IMR-90 (cell line): ENCODE measurements around the gene CYS1. TPM values are rescaled to one million over a fixed set of nuclear protein-coding genes. Genes with fewer than 3 reads are reported as not detected.

Experiments used
- ATAC-seq: fragments of 200-7000 bp; cut with Tn5 transposase; 2 replicates; pipeline ENCODE4 v1.9.1; 2020; ENCODE audit warnings: low read depth, mild to moderate bottlenecking, moderate library complexity
- BruUV-seq: library from RNA; stranded (reverse); fragments of 400-500 nt; replicated peaks from 2 replicates; lab custom pipeline; 2021; lab: Mats Ljungman, UMichigan
- CTCF ChIA-PET: fragments of 300-600 bp; formaldehyde crosslinking; extraction: SDS; loops from one replicate; lab custom pipeline; 2021; ENCODE audit warnings: antibody characterized with exemption; lab: Yijun Ruan, JAX
- POLR2A ChIA-PET: fragments of 300-600 bp; sonication (Branson Sonifier 250); formaldehyde crosslinking; loops from one replicate; lab custom pipeline; 2022; ENCODE audit warnings: antibody characterized with exemption; ENCODE audit not compliant: unreplicated experiment; lab: Charles Lee
- DNase-seq: peaks from one replicate; pipeline ENCODE4 v3.0.0; 2013
- H2AFZ ChIP-seq: replicated peaks from 2 replicates; pipeline ENCODE3; 2013; ENCODE audit warnings: low read length, mild to moderate bottlenecking; ENCODE audit not compliant: poor library complexity
- H2AK5ac ChIP-seq: 2 replicates; pipeline ENCODE4 v1.6.1; 2013; ENCODE audit warnings: low read depth, low read length, inconsistent platforms
- H2AK9ac ChIP-seq: replicated peaks from 2 replicates; pipeline ENCODE3; 2013; ENCODE audit warnings: mild to moderate bottlenecking, low read depth, low read length, moderate library complexity; ENCODE audit not compliant: poor library complexity
- H2BK120ac ChIP-seq: 2 replicates; pipeline ENCODE4 v1.6.1; 2013; ENCODE audit warnings: low read depth, low read length, inconsistent platforms
- H2BK15ac ChIP-seq: 3 replicates; pipeline ENCODE4 v1.6.1; 2013; ENCODE audit warnings: low read depth, low read length, inconsistent platforms
- H2BK20ac ChIP-seq: 2 replicates; pipeline ENCODE4 v1.6.1; 2013; ENCODE audit warnings: low read depth, mild to moderate bottlenecking, inconsistent platforms, low read length, moderate library complexity
- H2BK5ac ChIP-seq: 2 replicates; pipeline ENCODE4 v1.6.1; 2013; ENCODE audit warnings: mild to moderate bottlenecking, low read depth, low read length, inconsistent platforms; ENCODE audit not compliant: poor library complexity, severe bottlenecking
- H3K14ac ChIP-seq: replicated peaks from 2 replicates; pipeline ENCODE4 v1.6.1; 2013; ENCODE audit warnings: low read depth, low read length, inconsistent platforms
- H3K18ac ChIP-seq: 2 replicates; pipeline ENCODE4 v1.6.1; 2013; ENCODE audit warnings: low read depth, low read length, control low read depth
- H3K23ac ChIP-seq: 2 replicates; pipeline ENCODE4 v1.6.1; 2013; ENCODE audit warnings: low read depth, low read length, inconsistent platforms
- H3K27ac ChIP-seq: 2 replicates; pipeline ENCODE4 v1.5.1; 2013; ENCODE audit warnings: mild to moderate bottlenecking, control low read depth, low read length; ENCODE audit not compliant: insufficient read depth
- H3K27me3 ChIP-seq: 2 replicates; pipeline ENCODE4 v1.6.1; 2013; ENCODE audit warnings: low read length; ENCODE audit not compliant: control insufficient read depth, insufficient read depth
- H3K36me3 ChIP-seq: 2 replicates; pipeline ENCODE4 v1.6.1; 2013; ENCODE audit warnings: low read length, mixed read lengths; ENCODE audit not compliant: control insufficient read depth, insufficient read depth
- H3K4ac ChIP-seq: 2 replicates; pipeline ENCODE4 v1.6.1; 2013; ENCODE audit warnings: low read depth, low read length, inconsistent platforms
- H3K4me1 ChIP-seq: 2 replicates; pipeline ENCODE4 v1.6.1; 2013; ENCODE audit warnings: low read length, mixed read lengths; ENCODE audit not compliant: control insufficient read depth, insufficient read depth
- H3K4me2 ChIP-seq: 2 replicates; pipeline ENCODE4 v1.6.1; 2013; ENCODE audit warnings: low read depth, mild to moderate bottlenecking, control low read depth, low read length, moderate library complexity
- H3K4me3 ChIP-seq: 2 replicates; pipeline ENCODE4 v1.5.1; 2013; ENCODE audit warnings: low read depth, mild to moderate bottlenecking, control low read depth, low read length, moderate library complexity; ENCODE audit not compliant: insufficient read depth
- H3K56ac ChIP-seq: 2 replicates; pipeline ENCODE4 v1.6.1; 2013; ENCODE audit warnings: low read length, inconsistent platforms; ENCODE audit not compliant: insufficient read depth; ENCODE audit errors: extremely low read depth
- H3K79me1 ChIP-seq, 2 experiments: 2 replicates each; pipeline ENCODE4 v1.6.1; 2013; ENCODE audit warnings: low read length in 2 of 2, inconsistent platforms in 1 of 2, low read depth in 1 of 2
- H3K9ac ChIP-seq: 2 replicates; pipeline ENCODE4 v1.6.1; 2013; ENCODE audit warnings: low read depth, low read length, control low read depth
- H3K9me1 ChIP-seq: 2 replicates; pipeline ENCODE4 v1.6.1; 2013; ENCODE audit warnings: low read length, inconsistent platforms; ENCODE audit not compliant: insufficient read depth
- H3K9me3 ChIP-seq: 2 replicates; pipeline ENCODE4 v1.6.1; 2013; ENCODE audit warnings: low read length; ENCODE audit not compliant: control insufficient read depth, insufficient read depth
- H4K20me1 ChIP-seq: 2 replicates; pipeline ENCODE4 v1.6.1; 2013; ENCODE audit warnings: low read length, inconsistent platforms; ENCODE audit not compliant: insufficient read depth
- H4K5ac ChIP-seq: 2 replicates; pipeline ENCODE4 v1.6.1; 2013; ENCODE audit warnings: mild to moderate bottlenecking, low read depth, low read length, control low read depth
- H4K8ac ChIP-seq, 2 experiments: 2 replicates each; pipeline ENCODE4 v1.6.1; 2013; ENCODE audit warnings: low read depth in 2 of 2, low read length in 2 of 2, control low read depth in 1 of 2, inconsistent platforms in 1 of 2
- H4K91ac ChIP-seq: 2 replicates; pipeline ENCODE4 v1.6.1; 2013; ENCODE audit warnings: low read depth, low read length, inconsistent platforms; ENCODE audit not compliant: insufficient read depth
- BHLHE40 ChIP-seq: fragments of 150-350 bp; IDR thresholded peaks from 2 replicates; pipeline ENCODE4 v1.6.1; 2016; ENCODE audit warnings: mild to moderate bottlenecking, low read depth, low read length
- CEBPB ChIP-seq: IDR thresholded peaks from 2 replicates; pipeline ENCODE4 v1.6.1; 2012; ENCODE audit warnings: low read depth, low read length, improper control_type of control experiment
- FOS ChIP-seq: fragments of 150-350 bp; IDR thresholded peaks from 2 replicates; pipeline ENCODE4 v1.6.1; 2016; ENCODE audit warnings: low read depth, low read length
- MAZ ChIP-seq: IDR thresholded peaks from 2 replicates; pipeline ENCODE4 v1.6.1; 2012; ENCODE audit warnings: low read depth, mild to moderate bottlenecking, low read length, improper control_type of control experiment, moderate library complexity, borderline replicate concordance
- MXI1 ChIP-seq: IDR thresholded peaks from 2 replicates; pipeline ENCODE4 v1.6.1; 2012; ENCODE audit warnings: low read depth, mild to moderate bottlenecking, low read length, moderate library complexity, borderline replicate concordance
- NFE2L2 ChIP-seq: fragments of 150-350 bp; IDR thresholded peaks from 2 replicates; pipeline ENCODE4 v1.6.1; 2016; ENCODE audit warnings: low read depth, mild to moderate bottlenecking, low read length
- POLR2A ChIP-seq: IDR thresholded peaks from 2 replicates; pipeline ENCODE4 v1.6.1; 2012; ENCODE audit warnings: mild to moderate bottlenecking, low read depth, low read length
- RAD21 ChIP-seq: IDR thresholded peaks from 2 replicates; pipeline ENCODE4 v1.6.1; 2012; ENCODE audit warnings: low read length, improper control_type of control experiment
- RCOR1 ChIP-seq: IDR thresholded peaks from 2 replicates; pipeline ENCODE4 v1.6.1; 2012; ENCODE audit warnings: mild to moderate bottlenecking, low read length, improper control_type of control experiment; ENCODE audit not compliant: insufficient replicate concordance
- RFX5 ChIP-seq: IDR thresholded peaks from 2 replicates; pipeline ENCODE4 v1.8.0; 2012; ENCODE audit warnings: low read depth, mild to moderate bottlenecking, low read length, moderate library complexity
- SMC3 ChIP-seq: fragments of 150-350 bp; IDR thresholded peaks from 2 replicates; pipeline ENCODE4 v1.6.1; 2016; ENCODE audit warnings: low read depth, mild to moderate bottlenecking, antibody characterized with exemption, low read length, moderate library complexity
- WGBS, 2 experiments: methylation state at CpG; one replicate each; pipeline versions ENCODE4 v1.1.5 to v1.1.7; 2013; ENCODE audit warnings: missing lambda C conversion rate in 2 of 2; ENCODE audit not compliant: insufficient read length in 1 of 2; ENCODE audit errors: extremely low coverage in 2 of 2; 5-methylcytosine and 5-hydroxymethylcytosine counted together
- dilution Hi-C: fragments of 300-500 bp; cut with HindIII; formaldehyde crosslinking; loops from one replicate; pipeline ENCODE4 v1.14.3; 2018; ENCODE audit warnings: low sequenced_read_pairs; ENCODE audit not compliant: unreplicated experiment
- in situ Hi-C: fragments of 300-500 bp; cut with MboI; formaldehyde crosslinking; loops from 3 replicates; pipeline ENCODE4 v1.14.3; 2019; ENCODE audit warnings: low sequenced_read_pairs, inconsistent platforms, mixed read lengths
- intact Hi-C: fragments of 100-400 bp; cut with micrococcal nuclease; formaldehyde crosslinking; loops from 2 replicates; pipeline ENCODE4 v1.10.0; 2022
- polyA plus RNA-seq, 3 experiments: library from polyadenylated mRNA; depleted of rRNA; stranded (reverse); fragments of >200 nt; gene quantifications; 2 replicates each; pipeline ENCODE4 v1.2.3, GENCODE V29; 2012; ENCODE audit warnings: low replicate concordance in 1 of 3
- total RNA-seq: library from RNA; depleted of rRNA; stranded (reverse); fragments of >200 nt; gene quantifications from 2 replicates; pipeline ENCODE4 v1.2.3, GENCODE V29; 2012
- TF ChIP-seq, protein P1 (sequence below): conservative IDR thresholded peaks from 2 replicates; pipeline ENCODE4 v1.5.1; 2012; ENCODE audit warnings: mild to moderate bottlenecking, low read depth, low read length, improper control_type of control experiment
- TF ChIP-seq, protein P2 (sequence below): fragments of 150-350 bp; IDR thresholded peaks from 2 replicates; pipeline ENCODE4 v1.6.1; 2017; ENCODE audit warnings: mild to moderate bottlenecking, antibody characterized with exemption, low read length, low read depth
- TF ChIP-seq, protein P3 (sequence below): fragments of 150-350 bp; IDR thresholded peaks from 2 replicates; pipeline ENCODE4 v1.6.1; 2016; ENCODE audit warnings: low read depth, mild to moderate bottlenecking, low read length, moderate library complexity, borderline replicate concordance

The CYS1 gene
- total and polyA plus RNA-seq, 2 of the 4 experiments (the other 2 are of a cell fraction): under 0.01 to 0.12 TPM

DNA sequence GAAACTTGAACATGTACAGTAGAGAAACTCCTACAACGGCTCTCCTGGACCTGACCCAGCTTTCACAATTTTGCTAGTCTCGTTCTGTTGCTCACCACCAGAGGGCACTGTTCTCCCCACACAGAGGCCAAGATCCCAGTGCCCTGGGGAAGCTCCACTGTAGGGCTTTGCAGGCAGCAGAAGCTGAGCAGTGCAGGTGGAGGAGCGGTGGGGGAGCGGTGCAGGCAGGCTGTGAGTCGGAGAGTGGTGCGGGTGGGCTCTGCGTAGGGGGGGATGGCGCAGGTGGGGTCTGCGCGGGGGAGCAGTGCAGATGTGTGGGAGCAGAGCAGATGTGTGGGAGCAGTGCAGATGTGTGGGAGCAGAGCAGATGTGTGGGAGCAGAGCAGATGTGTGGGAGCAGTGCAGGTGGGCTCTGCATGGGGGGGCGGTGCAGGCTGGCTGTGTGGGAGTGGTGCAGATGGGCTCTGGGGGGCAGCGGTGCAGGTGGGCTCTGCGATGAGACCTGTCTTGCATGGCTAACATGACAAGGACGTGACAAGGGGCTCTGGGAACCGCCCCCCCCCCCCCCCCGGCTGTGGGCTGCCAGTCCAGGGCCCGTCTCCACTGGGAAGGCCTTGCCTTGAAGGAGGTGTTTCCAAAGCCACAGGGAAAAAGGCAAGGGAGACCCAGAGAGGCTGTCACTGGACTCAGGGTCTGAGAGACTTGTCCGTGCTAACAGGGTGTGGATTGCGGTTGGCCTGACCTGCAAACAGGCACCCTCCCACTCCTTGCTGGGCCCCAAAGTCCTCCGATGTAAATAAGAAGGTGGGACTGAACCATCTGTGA, 7.3 kb downstream of the CYS1 start:
- peaks cover 3% of the 10 kb centered on the region; the same call in 1 of the 2 replicates for H4K20me1 ChIP-seq
- no peak overlapping the region for H3K23ac ChIP-seq
- intact Hi-C loops (loop anchor here (1.0 to 10.0 kb wide), 6 partner anchors 24 to 596 kb away; no protein-coding TSS in a partner anchor), dilution Hi-C loops (no loop called here), in situ Hi-C loops (loop anchor here (10.0 kb wide), 1 partner anchor 592 kb away; no protein-coding TSS in a partner anchor)
- H3K4me1 ChIP-seq: no peaks in the 10 kb centered on the region
- no peaks in the 10 kb centered on the region for H3K79me1 ChIP-seq
- H3K9ac ChIP-seq: no peak overlapping the region
- no peaks in the 10 kb centered on the region for H3K9me3 ChIP-seq
- no peaks in the 10 kb centered on the region for H3K9me1 ChIP-seq
- H3K18ac ChIP-seq: no peak overlapping the region
- H3K56ac ChIP-seq: no peak overlapping the region
- BruUV-seq: no TSS peak
- no peak overlapping the region for H3K4ac ChIP-seq
- no peak overlapping the region for H2BK5ac ChIP-seq
- peak; percentile 99 for ATAC-seq
- no peak overlapping the region for H3K4me3 ChIP-seq
- H4K91ac ChIP-seq: no peak overlapping the region
- H2AK9ac ChIP-seq: no peak overlapping the region
- H2AK5ac ChIP-seq: no peak overlapping the region
- DNase-seq: peak; percentile 84
- CTCF ChIA-PET: interaction anchor here (0.5 to 3.1 kb wide), 21 partner anchors 9 to 432 kb away, joined by 3 to 29 read pairs (median 3); no protein-coding TSS in a partner anchor
- POLR2A ChIA-PET: no interaction called here
- H4K5ac ChIP-seq: no peak overlapping the region
- H3K36me3 ChIP-seq: no peaks in the 10 kb centered on the region
- H4K8ac ChIP-seq: no peak overlapping the region
- no peak overlapping the region for H2BK120ac ChIP-seq
- H3K14ac ChIP-seq: no peak overlapping the region
- H3K27me3 ChIP-seq: peaks cover 35% of the 10 kb centered on the region
- no peak overlapping the region for H2BK15ac ChIP-seq
- H3K4me2 ChIP-seq: no peak overlapping the region
- no peak overlapping the region for H3K27ac ChIP-seq
- H2BK20ac ChIP-seq: no peak overlapping the region
- WGBS, 2 experiments: no CpG with 5 or more reads among the region's 20 CpGs
- peak overlapping the region; percentile 68 for H2AFZ ChIP-seq
- TF ChIP-seq MAZ (no peak), CEBPB (peak; percentile 35; the same call in 1 of the 2 replicates), RFX5 (no peak), NFE2L2 (no peak), MXI1 (no peak), SMC3 (peak; percentile 97), FOS (no peak), POLR2A (no peak), RCOR1 (no peak), RAD21 (peak; percentile 87), BHLHE40 (no peak)
- TF ChIP-seq, protein P1, sequence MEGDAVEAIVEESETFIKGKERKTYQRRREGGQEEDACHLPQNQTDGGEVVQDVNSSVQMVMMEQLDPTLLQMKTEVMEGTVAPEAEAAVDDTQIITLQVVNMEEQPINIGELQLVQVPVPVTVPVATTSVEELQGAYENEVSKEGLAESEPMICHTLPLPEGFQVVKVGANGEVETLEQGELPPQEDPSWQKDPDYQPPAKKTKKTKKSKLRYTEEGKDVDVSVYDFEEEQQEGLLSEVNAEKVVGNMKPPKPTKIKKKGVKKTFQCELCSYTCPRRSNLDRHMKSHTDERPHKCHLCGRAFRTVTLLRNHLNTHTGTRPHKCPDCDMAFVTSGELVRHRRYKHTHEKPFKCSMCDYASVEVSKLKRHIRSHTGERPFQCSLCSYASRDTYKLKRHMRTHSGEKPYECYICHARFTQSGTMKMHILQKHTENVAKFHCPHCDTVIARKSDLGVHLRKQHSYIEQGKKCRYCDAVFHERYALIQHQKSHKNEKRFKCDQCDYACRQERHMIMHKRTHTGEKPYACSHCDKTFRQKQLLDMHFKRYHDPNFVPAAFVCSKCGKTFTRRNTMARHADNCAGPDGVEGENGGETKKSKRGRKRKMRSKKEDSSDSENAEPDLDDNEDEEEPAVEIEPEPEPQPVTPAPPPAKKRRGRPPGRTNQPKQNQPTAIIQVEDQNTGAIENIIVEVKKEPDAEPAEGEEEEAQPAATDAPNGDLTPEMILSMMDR: peak; percentile 94
- TF ChIP-seq, protein P2, sequence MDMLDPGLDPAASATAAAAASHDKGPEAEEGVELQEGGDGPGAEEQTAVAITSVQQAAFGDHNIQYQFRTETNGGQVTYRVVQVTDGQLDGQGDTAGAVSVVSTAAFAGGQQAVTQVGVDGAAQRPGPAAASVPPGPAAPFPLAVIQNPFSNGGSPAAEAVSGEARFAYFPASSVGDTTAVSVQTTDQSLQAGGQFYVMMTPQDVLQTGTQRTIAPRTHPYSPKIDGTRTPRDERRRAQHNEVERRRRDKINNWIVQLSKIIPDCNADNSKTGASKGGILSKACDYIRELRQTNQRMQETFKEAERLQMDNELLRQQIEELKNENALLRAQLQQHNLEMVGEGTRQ: no peak
- TF ChIP-seq, protein P3, sequence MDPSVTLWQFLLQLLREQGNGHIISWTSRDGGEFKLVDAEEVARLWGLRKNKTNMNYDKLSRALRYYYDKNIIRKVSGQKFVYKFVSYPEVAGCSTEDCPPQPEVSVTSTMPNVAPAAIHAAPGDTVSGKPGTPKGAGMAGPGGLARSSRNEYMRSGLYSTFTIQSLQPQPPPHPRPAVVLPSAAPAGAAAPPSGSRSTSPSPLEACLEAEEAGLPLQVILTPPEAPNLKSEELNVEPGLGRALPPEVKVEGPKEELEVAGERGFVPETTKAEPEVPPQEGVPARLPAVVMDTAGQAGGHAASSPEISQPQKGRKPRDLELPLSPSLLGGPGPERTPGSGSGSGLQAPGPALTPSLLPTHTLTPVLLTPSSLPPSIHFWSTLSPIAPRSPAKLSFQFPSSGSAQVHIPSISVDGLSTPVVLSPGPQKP: no peak
